Astrocyte (in vitro differentiated cells and primary cell): ENCODE results near the gene KLHL30. TPM values are rescaled to one million over a fixed set of nuclear protein-coding genes. Genes with fewer than 3 reads are reported as not detected.

Experiments used
- DNase-seq: peaks from one replicate; pipeline ENCODE4 v3.0.0-alpha.2; 2010; ENCODE audit warnings: low read depth
- FAIRE-seq: peaks from 2 replicates; lab custom pipeline; 2011; peaks lifted over from hg19 to GRCh38; lab: Jason Lieb, UNC
- H2AFZ ChIP-seq: 2 replicates; pipeline ENCODE4 v1.6.0; 2012; ENCODE audit warnings: low read depth, low read length, inconsistent platforms
- H3K27ac ChIP-seq: 2 replicates; pipeline ENCODE4 v1.5.1; 2011; ENCODE audit warnings: low read depth, low read length, inconsistent platforms
- H3K27me3 ChIP-seq: 2 replicates; pipeline ENCODE4 v1.6.0; 2011; ENCODE audit warnings: low read length, inconsistent platforms; ENCODE audit not compliant: insufficient read depth
- H3K36me3 ChIP-seq: 2 replicates; pipeline ENCODE4 v1.5.1; 2011; ENCODE audit warnings: low read length, inconsistent platforms; ENCODE audit not compliant: insufficient read depth
- H3K4me1 ChIP-seq: 2 replicates; pipeline ENCODE4 v1.5.1; 2011; ENCODE audit warnings: low read length, inconsistent platforms; ENCODE audit not compliant: insufficient read depth
- H3K4me2 ChIP-seq: 2 replicates; pipeline ENCODE4 v1.6.0; 2012; ENCODE audit warnings: low read length, inconsistent platforms
- H3K4me3 ChIP-seq: 2 replicates; pipeline ENCODE4 v1.5.1; 2011; ENCODE audit warnings: low read depth, mild to moderate bottlenecking, low read length, inconsistent platforms; ENCODE audit not compliant: insufficient read depth
- H3K79me2 ChIP-seq: 2 replicates; pipeline ENCODE4 v1.6.0; 2012; ENCODE audit warnings: mild to moderate bottlenecking, low read length, inconsistent platforms; ENCODE audit not compliant: insufficient read depth
- H3K9ac ChIP-seq: 2 replicates; pipeline ENCODE4 v1.6.0; 2012; ENCODE audit warnings: mild to moderate bottlenecking, low read length, inconsistent platforms
- H3K9me3 ChIP-seq: 2 replicates; pipeline ENCODE4 v1.5.1; 2012; ENCODE audit warnings: low read depth, mild to moderate bottlenecking, low read length, inconsistent platforms; ENCODE audit not compliant: insufficient read depth
- H4K20me1 ChIP-seq: 2 replicates; pipeline ENCODE4 v1.6.0; 2012; ENCODE audit warnings: low read length, inconsistent platforms; ENCODE audit not compliant: insufficient read depth
- H3K27ac Mint-ChIP-seq: one replicate; pipeline ENCODE4 v1.8.0; 2021; ENCODE audit warnings: mild to moderate bottlenecking, mixed read lengths; ENCODE audit not compliant: unreplicated experiment
- H3K27me3 Mint-ChIP-seq: one replicate; pipeline ENCODE4 v1.8.0; 2021; ENCODE audit warnings: low read depth, mixed read lengths; ENCODE audit not compliant: unreplicated experiment
- H3K36me3 Mint-ChIP-seq: one replicate; pipeline ENCODE4 v1.8.0; 2021; ENCODE audit warnings: low read depth, mixed read lengths; ENCODE audit not compliant: unreplicated experiment
- H3K4me1 Mint-ChIP-seq: one replicate; pipeline ENCODE4 v1.8.0; 2021; ENCODE audit warnings: low read depth, mixed read lengths; ENCODE audit not compliant: unreplicated experiment
- H3K4me3 Mint-ChIP-seq: one replicate; pipeline ENCODE4 v1.8.0; 2021; ENCODE audit warnings: mild to moderate bottlenecking, moderate library complexity, mixed read lengths; ENCODE audit not compliant: unreplicated experiment
- H3K9me3 Mint-ChIP-seq: one replicate; pipeline ENCODE4 v1.8.0; 2021; ENCODE audit warnings: mild to moderate bottlenecking, mixed read lengths; ENCODE audit not compliant: unreplicated experiment
- CTCF ChIP-seq: IDR thresholded peaks from 2 replicates; pipeline ENCODE4 v1.5.1; 2011; ENCODE audit warnings: low read depth, mild to moderate bottlenecking, inconsistent platforms, low read length, moderate library complexity; ENCODE audit not compliant: insufficient read depth
- EZH2 ChIP-seq: IDR thresholded peaks from 2 replicates; pipeline ENCODE4 v1.6.1; 2012; ENCODE audit warnings: mild to moderate bottlenecking, low read length, inconsistent platforms; ENCODE audit not compliant: insufficient read depth
- total RNA-seq: library from RNA; stranded (reverse); gene quantifications from 2 replicates; pipeline ENCODE4 v1.2.1, GENCODE V29; 2021

Gene KLHL30
- total RNA-seq, 1 donor from 2014 or later: 0.59 TPM

DNA sequence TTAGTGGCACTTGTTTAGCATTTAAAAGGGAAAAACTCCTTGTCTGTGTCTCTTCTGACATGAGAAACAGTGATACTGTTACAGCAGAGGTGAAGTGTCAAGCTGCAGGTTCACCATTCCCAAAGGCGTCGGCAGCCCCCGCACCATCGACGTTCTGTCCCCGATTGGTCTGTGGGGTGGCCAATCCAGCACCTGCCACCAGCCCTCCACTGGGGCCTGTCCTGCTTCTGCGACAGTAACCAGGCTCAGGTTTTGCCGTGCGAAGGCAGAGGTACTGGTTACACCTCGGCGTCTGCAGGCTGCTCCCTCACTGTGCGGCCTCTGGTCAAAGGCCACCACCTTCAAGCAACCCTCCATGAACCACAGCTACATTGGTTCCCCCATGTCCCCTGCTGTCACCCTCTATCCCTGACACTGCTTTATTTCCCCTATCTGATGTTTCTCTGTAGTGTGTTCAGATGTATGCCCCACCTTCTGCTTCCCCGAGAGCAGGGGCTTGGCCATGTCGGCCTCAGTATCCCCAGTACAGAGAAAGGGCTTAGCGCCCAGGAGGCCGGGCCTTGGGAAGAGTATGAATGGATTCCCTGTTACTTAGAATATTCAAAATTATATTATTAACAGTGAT, 46.9 kb upstream of the KLHL30 start:
- H3K4me1 Mint-ChIP-seq: no peaks in the 10 kb centered on the region
- H3K9me3 Mint-ChIP-seq: peaks cover 2% of the 10 kb centered on the region
- FAIRE-seq (no peak), DNase-seq (no peak)
- Histone ChIP-seq H3K27ac (no peak overlapping the region), H3K4me3 (no peak overlapping the region), H3K4me2 (no peak overlapping the region), H3K36me3 (no peaks in the 10 kb centered on the region), H3K27me3 (no peaks in the 10 kb centered on the region), H4K20me1 (no peaks in the 10 kb centered on the region), H2AFZ (no peak overlapping the region), H3K9me3 (no peaks in the 10 kb centered on the region), H3K79me2 (no peaks in the 10 kb centered on the region), H3K4me1 (no peaks in the 10 kb centered on the region), H3K9ac (no peak overlapping the region)
- H3K36me3 Mint-ChIP-seq: peaks cover 2% of the 10 kb centered on the region
- H3K27ac Mint-ChIP-seq: no peak overlapping the region
- TF ChIP-seq EZH2: no peak
- H3K27me3 Mint-ChIP-seq: no peaks in the 10 kb centered on the region
- H3K4me3 Mint-ChIP-seq: no peak overlapping the region

DNA sequence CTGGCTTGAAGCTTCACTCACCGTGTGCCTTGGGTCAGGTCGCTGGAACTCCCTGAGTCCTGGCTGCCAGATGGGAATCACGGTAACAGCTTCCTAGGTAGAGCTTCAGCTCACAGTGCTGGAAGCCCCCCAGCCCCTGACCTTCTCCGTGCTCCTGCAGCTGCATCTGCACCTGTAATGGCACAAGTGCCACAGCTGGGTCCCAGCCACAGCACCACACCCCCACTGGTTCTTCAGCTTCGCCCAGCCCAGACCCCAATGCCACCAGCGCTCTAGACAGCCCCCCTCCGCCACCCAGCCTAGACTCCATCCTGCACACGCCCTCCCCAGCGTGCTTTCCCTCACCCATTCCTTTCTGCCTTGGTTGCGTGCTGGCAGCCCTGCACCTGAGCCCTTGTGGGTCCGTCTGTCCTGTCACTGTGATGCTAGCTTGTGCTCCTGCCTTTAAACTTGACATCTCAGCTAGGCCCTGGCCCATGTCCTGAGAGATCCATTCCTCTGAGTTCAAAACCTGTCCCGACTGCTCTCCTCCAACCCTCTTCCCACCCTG, 45.9 kb upstream of the KLHL30 start:
- Histone ChIP-seq H3K9me3 (no peaks in the 10 kb centered on the region), H3K9ac (no peak overlapping the region), H3K27ac (no peak overlapping the region), H3K27me3 (no peaks in the 10 kb centered on the region), H3K4me3 (no peak overlapping the region), H4K20me1 (no peaks in the 10 kb centered on the region), H3K79me2 (no peaks in the 10 kb centered on the region), H3K4me2 (no peak overlapping the region), H3K36me3 (no peaks in the 10 kb centered on the region), H3K4me1 (no peaks in the 10 kb centered on the region), H2AFZ (no peak overlapping the region)
- Mint-ChIP-seq H3K9me3 (peaks cover 2% of the 10 kb centered on the region), H3K4me1 (no peaks in the 10 kb centered on the region), H3K36me3 (peaks cover 2% of the 10 kb centered on the region), H3K27ac (no peak overlapping the region), H3K27me3 (no peaks in the 10 kb centered on the region), H3K4me3 (no peak overlapping the region)
- FAIRE-seq (no peak), DNase-seq (no peak)
- TF ChIP-seq EZH2: no peak
- no peak for TF ChIP-seq CTCF

DNA sequence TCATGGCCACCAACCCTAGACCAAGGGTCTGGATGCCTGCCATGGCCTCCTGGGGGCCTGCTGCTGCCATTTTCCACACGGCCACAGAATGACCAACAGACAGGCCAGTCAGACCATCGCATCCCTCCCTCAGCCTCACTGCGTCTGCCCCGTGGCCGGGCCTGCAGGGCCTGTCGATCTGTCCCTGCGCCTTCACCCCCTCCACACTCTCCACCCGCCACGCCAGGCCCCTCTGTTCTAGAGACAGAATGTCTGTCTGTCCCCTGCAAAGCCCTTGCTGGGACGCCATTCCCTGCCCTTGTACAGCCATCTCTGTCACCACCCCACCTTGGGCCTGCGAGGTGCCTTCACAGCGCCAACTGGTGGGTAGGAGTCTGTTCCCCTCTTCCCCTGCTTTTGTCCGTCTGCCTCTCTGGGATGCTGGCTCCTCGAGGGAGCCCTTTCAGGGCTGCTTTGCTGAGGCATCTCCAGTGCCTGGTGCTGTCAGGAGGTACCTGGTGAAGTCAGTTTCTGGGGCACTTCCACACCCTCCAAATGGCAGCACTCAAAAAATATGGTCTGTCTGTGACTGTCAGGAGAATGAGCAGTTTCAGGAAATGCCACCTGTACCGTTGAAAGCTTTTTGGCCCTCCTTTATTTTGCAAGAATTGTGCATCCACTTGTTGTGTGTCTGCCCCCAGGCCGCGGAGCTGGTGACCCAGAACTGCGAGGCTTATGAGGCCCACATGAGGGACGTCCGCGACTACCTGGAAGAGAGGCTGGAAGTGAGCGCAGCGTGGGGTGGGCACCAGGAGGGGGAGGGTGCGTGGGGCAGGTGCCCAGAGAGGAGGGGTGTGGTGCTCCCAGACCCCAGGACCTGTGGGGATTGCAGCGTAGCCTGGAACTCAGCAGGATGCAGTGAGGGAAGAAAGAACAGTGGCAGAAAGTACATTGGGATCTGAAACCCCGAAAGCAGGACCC, 45.0 kb upstream of the KLHL30 start:
- H2AFZ ChIP-seq: no peak overlapping the region
- no peaks in the 10 kb centered on the region for H3K4me1 Mint-ChIP-seq
- FAIRE-seq (no peak), DNase-seq (no peak)
- no peaks in the 10 kb centered on the region for H4K20me1 ChIP-seq
- no peak for TF ChIP-seq CTCF
- no peak for TF ChIP-seq EZH2
- H3K79me2 ChIP-seq: no peaks in the 10 kb centered on the region
- H3K27ac Mint-ChIP-seq: peak overlapping the region; percentile 62
- H3K9ac ChIP-seq: no peak overlapping the region
- H3K4me2 ChIP-seq: no peak overlapping the region
- peaks cover 5% of the 10 kb centered on the region for H3K36me3 Mint-ChIP-seq
- H3K9me3 ChIP-seq: no peaks in the 10 kb centered on the region
- H3K27ac ChIP-seq: no peak overlapping the region
- no peaks in the 10 kb centered on the region for H3K36me3 ChIP-seq
- no peak overlapping the region for H3K4me3 Mint-ChIP-seq
- H3K4me3 ChIP-seq: no peak overlapping the region
- no peaks in the 10 kb centered on the region for H3K27me3 Mint-ChIP-seq
- no peaks in the 10 kb centered on the region for H3K4me1 ChIP-seq
- no peaks in the 10 kb centered on the region for H3K27me3 ChIP-seq
- H3K9me3 Mint-ChIP-seq: peaks cover 2% of the 10 kb centered on the region
